BE2C (cell line): ENCODE data around the gene FARP1.

Experiments used
- DNase-seq: peaks from one replicate; pipeline ENCODE4 v3.0.0-alpha.2; 2020
- H3K27me3 ChIP-seq: fragments of 250-450 bp; sonication (Bioruptor Pico); 2 replicates; pipeline ENCODE4 v1.5.1; 2020; ENCODE audit warnings: mild to moderate bottlenecking
- H3K36me3 ChIP-seq: fragments of 250-450 bp; sonication (Bioruptor Pico); 2 replicates; pipeline ENCODE4 v1.5.1; 2020; ENCODE audit warnings: mild to moderate bottlenecking
- H3K4me1 ChIP-seq: fragments of 250-450 bp; sonication (Bioruptor Pico); 2 replicates; pipeline ENCODE4 v1.5.1; 2020
- H3K4me3 ChIP-seq: 2 replicates; pipeline ENCODE4 v1.5.1; 2011; ENCODE audit warnings: low read depth, low read length
- H3K9me3 ChIP-seq: fragments of 250-450 bp; sonication (Bioruptor Pico); 2 replicates; pipeline ENCODE4 v1.5.1; 2020
- CTCF ChIP-seq: IDR thresholded peaks from 2 replicates; pipeline ENCODE4 v1.5.1; 2012; ENCODE audit warnings: mild to moderate bottlenecking, low read depth, low read length

Gene FARP1

GRCh38 chr13:98208606-98209005 is 65.7 kb downstream of the FARP1 start:
- no peak for TF ChIP-seq CTCF
- no peak for DNase-seq
- Histone ChIP-seq H3K9me3 (no peaks in the 10 kb centered on the region), H3K4me3 (no peak overlapping the region), H3K36me3 (no peaks in the 10 kb centered on the region; the same call in 1 of the 2 replicates), H3K4me1 (peaks cover 3% of the 10 kb centered on the region), H3K27me3 (no peaks in the 10 kb centered on the region)

GRCh38 chr13:98212763-98213162 is 69.9 kb downstream of the FARP1 start:
- no peaks in the 10 kb centered on the region for H3K9me3 ChIP-seq
- no peaks in the 10 kb centered on the region for H3K27me3 ChIP-seq
- no peak for TF ChIP-seq CTCF
- no peak overlapping the region for H3K4me3 ChIP-seq
- no peak for DNase-seq
- H3K4me1 ChIP-seq = peaks cover 25% of the 10 kb centered on the region
- H3K36me3 ChIP-seq = peaks cover 13% of the 10 kb centered on the region

- no peak for TF ChIP-seq CTCF
- no peak overlapping the region for H3K4me3 ChIP-seq
Measured at GRCh38 chr13:98213354-98213753, 70.5 kb downstream of the FARP1 start.

GRCh38 chr13:98214008-98214643 is 71.2 kb downstream of the FARP1 start:
- Histone ChIP-seq H3K36me3 (peaks cover 13% of the 10 kb centered on the region), H3K27me3 (no peaks in the 10 kb centered on the region), H3K9me3 (no peaks in the 10 kb centered on the region), H3K4me3 (no peak overlapping the region), H3K4me1 (peaks cover 29% of the 10 kb centered on the region)
- DNase-seq = peak; percentile 48
- TF ChIP-seq CTCF = no peak

More at GRCh38 chr13:98213354-98213753, 70.5 kb downstream of the FARP1 start:
- no peaks in the 10 kb centered on the region for H3K9me3 ChIP-seq
- peaks cover 13% of the 10 kb centered on the region for H3K36me3 ChIP-seq
- no peaks in the 10 kb centered on the region for H3K27me3 ChIP-seq
- DNase-seq = no peak
- peaks cover 29% of the 10 kb centered on the region for H3K4me1 ChIP-seq

GRCh38 chr13:98214707-98215106 is 71.8 kb downstream of the FARP1 start:
- H3K36me3 ChIP-seq = peaks cover 13% of the 10 kb centered on the region
- DNase-seq = no peak
- no peak overlapping the region for H3K4me3 ChIP-seq
- no peaks in the 10 kb centered on the region for H3K27me3 ChIP-seq
- peaks cover 29% of the 10 kb centered on the region for H3K4me1 ChIP-seq
- no peak for TF ChIP-seq CTCF
- no peaks in the 10 kb centered on the region for H3K9me3 ChIP-seq

GRCh38 chr13:98215508-98215907 is 72.6 kb downstream of the FARP1 start:
- Histone ChIP-seq H3K36me3 (peaks cover 13% of the 10 kb centered on the region), H3K4me1 (peaks cover 34% of the 10 kb centered on the region)
- TF ChIP-seq CTCF = no peak

More at GRCh38 chr13:98215508-98215907, 72.6 kb downstream of the FARP1 start:
- no peak overlapping the region for H3K4me3 ChIP-seq
- no peaks in the 10 kb centered on the region for H3K27me3 ChIP-seq
- no peaks in the 10 kb centered on the region for H3K9me3 ChIP-seq
- DNase-seq = no peak
